ENCODE results near the gene PHRF1. TPM values are rescaled to one million over a fixed set of nuclear protein-coding genes. Genes with fewer than 3 reads are reported as not detected.

Gene PHRF1
- total and polyA plus RNA-seq, 2 of the 4 experiments (the other 2 are of a cell fraction), result 10.9 to 17.5 TPM

DNA sequence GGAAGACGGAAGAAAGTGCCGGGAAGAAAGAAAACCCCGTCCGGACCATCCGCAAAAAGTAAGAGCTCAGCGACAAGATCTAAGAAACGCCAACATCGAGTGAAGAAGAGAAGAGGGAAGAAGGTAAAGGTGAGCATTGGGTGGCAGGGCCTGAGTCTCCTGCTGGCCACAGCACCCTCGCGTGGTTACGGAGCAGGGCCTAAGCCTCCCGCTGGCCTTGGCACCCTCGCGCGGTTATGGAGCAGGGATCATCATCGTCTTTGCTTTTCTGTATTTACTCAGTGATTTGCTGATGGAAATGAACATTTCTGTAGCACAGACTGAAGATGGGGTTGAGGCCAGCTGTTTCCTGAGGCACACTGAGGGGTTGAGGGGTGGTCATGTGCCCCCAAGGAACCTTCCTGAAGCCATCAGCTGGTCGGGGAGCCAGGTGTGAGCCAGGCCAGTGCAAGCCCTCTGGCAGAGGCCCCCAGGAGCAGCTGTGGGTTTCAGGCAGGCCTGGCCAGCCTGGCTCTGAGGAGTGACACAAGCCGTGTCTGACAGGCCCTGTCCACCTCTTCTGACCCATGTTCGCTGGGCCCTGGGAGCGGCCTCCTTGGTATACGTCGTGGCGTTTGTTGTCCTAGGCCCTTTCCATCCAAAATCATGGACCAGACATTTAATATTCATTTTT, 25.4 kb downstream of the PHRF1 start:
- no peak overlapping the region for H2BK5ac ChIP-seq (ENCODE audit: low read depth, low read length, poor library complexity, severe bottlenecking)
- CTCF ChIA-PET, result no interaction called here
- no peaks in the 10 kb centered on the region for H3K27me3 ChIP-seq (ENCODE audit: control insufficient read depth, insufficient read depth, low read length)
- H2AFZ ChIP-seq (replicated peaks; ENCODE audit: low read length, poor library complexity), result no peak overlapping the region
- 92% methylated on average over 11 of the region's 23 CpGs; no CpG with 5 or more reads in 1 of the 2 experiments for WGBS, 2 experiments (ENCODE audit: extremely low coverage in 2 of 2, insufficient read length in 1 of 2)
- H3K4ac ChIP-seq (ENCODE audit: low read depth, low read length), result no peak overlapping the region
- peaks cover 76% of the 10 kb centered on the region for H3K36me3 ChIP-seq (ENCODE audit: control insufficient read depth, insufficient read depth, low read length)
- TF ChIP-seq CEBPB (IDR thresholded peaks at IDR 0.05; ENCODE audit: low read depth, low read length) (no peak), POLR2A (IDR thresholded peaks at IDR 0.05; ENCODE audit: low read depth, low read length) (no peak), NFE2L2 (IDR thresholded peaks at IDR 0.05; ENCODE audit: low read depth, low read length) (no peak), BHLHE40 (IDR thresholded peaks at IDR 0.05; ENCODE audit: low read depth, low read length) (no peak), FOS (IDR thresholded peaks at IDR 0.05; ENCODE audit: low read depth, low read length) (no peak), CHD1 (IDR thresholded peaks at IDR 0.05; ENCODE audit: low read depth, low read length) (no peak), RCOR1 (IDR thresholded peaks at IDR 0.05; ENCODE audit: insufficient replicate concordance, low read length) (no peak), MXI1 (IDR thresholded peaks at IDR 0.05; ENCODE audit: borderline replicate concordance, low read depth, low read length) (no peak), MAFK (IDR thresholded peaks at IDR 0.05; ENCODE audit: low read depth, low read length) (no peak), MAZ (IDR thresholded peaks at IDR 0.05; ENCODE audit: borderline replicate concordance, low read depth, low read length) (no peak), RAD21 (IDR thresholded peaks at IDR 0.05; ENCODE audit: low read length) (no peak), SMC3 (IDR thresholded peaks at IDR 0.05; ENCODE audit: low read depth, low read length) (no peak), RFX5 (IDR thresholded peaks at IDR 0.05; ENCODE audit: low read depth, low read length) (no peak)
- TF ChIP-seq, protein P1, sequence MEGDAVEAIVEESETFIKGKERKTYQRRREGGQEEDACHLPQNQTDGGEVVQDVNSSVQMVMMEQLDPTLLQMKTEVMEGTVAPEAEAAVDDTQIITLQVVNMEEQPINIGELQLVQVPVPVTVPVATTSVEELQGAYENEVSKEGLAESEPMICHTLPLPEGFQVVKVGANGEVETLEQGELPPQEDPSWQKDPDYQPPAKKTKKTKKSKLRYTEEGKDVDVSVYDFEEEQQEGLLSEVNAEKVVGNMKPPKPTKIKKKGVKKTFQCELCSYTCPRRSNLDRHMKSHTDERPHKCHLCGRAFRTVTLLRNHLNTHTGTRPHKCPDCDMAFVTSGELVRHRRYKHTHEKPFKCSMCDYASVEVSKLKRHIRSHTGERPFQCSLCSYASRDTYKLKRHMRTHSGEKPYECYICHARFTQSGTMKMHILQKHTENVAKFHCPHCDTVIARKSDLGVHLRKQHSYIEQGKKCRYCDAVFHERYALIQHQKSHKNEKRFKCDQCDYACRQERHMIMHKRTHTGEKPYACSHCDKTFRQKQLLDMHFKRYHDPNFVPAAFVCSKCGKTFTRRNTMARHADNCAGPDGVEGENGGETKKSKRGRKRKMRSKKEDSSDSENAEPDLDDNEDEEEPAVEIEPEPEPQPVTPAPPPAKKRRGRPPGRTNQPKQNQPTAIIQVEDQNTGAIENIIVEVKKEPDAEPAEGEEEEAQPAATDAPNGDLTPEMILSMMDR (conservative IDR thresholded peaks at IDR 0.05; ENCODE audit: low read depth, low read length), result no peak
- TF ChIP-seq, protein P2, sequence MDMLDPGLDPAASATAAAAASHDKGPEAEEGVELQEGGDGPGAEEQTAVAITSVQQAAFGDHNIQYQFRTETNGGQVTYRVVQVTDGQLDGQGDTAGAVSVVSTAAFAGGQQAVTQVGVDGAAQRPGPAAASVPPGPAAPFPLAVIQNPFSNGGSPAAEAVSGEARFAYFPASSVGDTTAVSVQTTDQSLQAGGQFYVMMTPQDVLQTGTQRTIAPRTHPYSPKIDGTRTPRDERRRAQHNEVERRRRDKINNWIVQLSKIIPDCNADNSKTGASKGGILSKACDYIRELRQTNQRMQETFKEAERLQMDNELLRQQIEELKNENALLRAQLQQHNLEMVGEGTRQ (IDR thresholded peaks at IDR 0.05; ENCODE audit: low read depth, low read length), result no peak
- TF ChIP-seq, protein P3, sequence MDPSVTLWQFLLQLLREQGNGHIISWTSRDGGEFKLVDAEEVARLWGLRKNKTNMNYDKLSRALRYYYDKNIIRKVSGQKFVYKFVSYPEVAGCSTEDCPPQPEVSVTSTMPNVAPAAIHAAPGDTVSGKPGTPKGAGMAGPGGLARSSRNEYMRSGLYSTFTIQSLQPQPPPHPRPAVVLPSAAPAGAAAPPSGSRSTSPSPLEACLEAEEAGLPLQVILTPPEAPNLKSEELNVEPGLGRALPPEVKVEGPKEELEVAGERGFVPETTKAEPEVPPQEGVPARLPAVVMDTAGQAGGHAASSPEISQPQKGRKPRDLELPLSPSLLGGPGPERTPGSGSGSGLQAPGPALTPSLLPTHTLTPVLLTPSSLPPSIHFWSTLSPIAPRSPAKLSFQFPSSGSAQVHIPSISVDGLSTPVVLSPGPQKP (IDR thresholded peaks at IDR 0.05; ENCODE audit: borderline replicate concordance, low read depth, low read length), result no peak
- H2BK120ac ChIP-seq (ENCODE audit: low read depth, low read length), result no peak overlapping the region
- H3K4me3 ChIP-seq (ENCODE audit: insufficient read depth, low read depth, low read length), result no peak overlapping the region
- peaks cover 11 to 35% of the 10 kb centered on the region in 2 experiments for H3K79me1 ChIP-seq (ENCODE audit: low read depth in 1 of 2, low read length in 2 of 2)
- H2AK5ac ChIP-seq (ENCODE audit: low read depth, low read length), result no peak overlapping the region
- BruUV-seq (replicated peaks), result no TSS peak
- H4K8ac ChIP-seq (ENCODE audit: low read depth in 2 of 2, low read length in 2 of 2), result no peak overlapping the region
- H3K4me1 ChIP-seq (ENCODE audit: control insufficient read depth, insufficient read depth, low read length), result no peaks in the 10 kb centered on the region
- H4K91ac ChIP-seq (ENCODE audit: insufficient read depth, low read depth, low read length), result no peak overlapping the region
- intact Hi-C loops (cut with micrococcal nuclease) (no loop called here), in situ Hi-C loops (cut with MboI; ENCODE audit: low sequenced_read_pairs) (no loop called here), dilution Hi-C loops (cut with HindIII; ENCODE audit: low sequenced_read_pairs, unreplicated experiment) (no loop called here)
- no peak overlapping the region for H3K4me2 ChIP-seq (ENCODE audit: low read depth, low read length)
- H3K9me3 ChIP-seq (ENCODE audit: control insufficient read depth, insufficient read depth, low read length), result no peaks in the 10 kb centered on the region
- ATAC-seq (ENCODE audit: low read depth), result no peak
- DNase-seq, result no peak
- H2BK15ac ChIP-seq (ENCODE audit: low read depth, low read length), result no peak overlapping the region
- no peak overlapping the region for H3K14ac ChIP-seq (replicated peaks; ENCODE audit: low read depth, low read length)
- H2BK20ac ChIP-seq (ENCODE audit: low read depth, low read length), result no peak overlapping the region
- no peak overlapping the region for H4K5ac ChIP-seq (ENCODE audit: low read depth, low read length)
- no peak overlapping the region for H3K9ac ChIP-seq (ENCODE audit: low read depth, low read length)
- POLR2A ChIA-PET (ENCODE audit: unreplicated experiment), result no interaction called here
- H3K9me1 ChIP-seq (ENCODE audit: insufficient read depth, low read length), result no peaks in the 10 kb centered on the region
- H2AK9ac ChIP-seq (replicated peaks; ENCODE audit: low read depth, low read length, poor library complexity), result no peak overlapping the region
- no peak overlapping the region for H3K56ac ChIP-seq (ENCODE audit: extremely low read depth, insufficient read depth, low read length)
- H4K20me1 ChIP-seq (ENCODE audit: insufficient read depth, low read length), result peaks cover 8% of the 10 kb centered on the region
- no peak overlapping the region for H3K18ac ChIP-seq (ENCODE audit: low read depth, low read length)
- no peak overlapping the region for H3K27ac ChIP-seq (ENCODE audit: insufficient read depth, low read length)
- no peak overlapping the region for H3K23ac ChIP-seq (ENCODE audit: low read depth, low read length)

Data from IMR-90 (cell line).